H1 (cell line): ENCODE results near the gene INF2. TPM values are rescaled to one million over a fixed set of nuclear protein-coding genes. Genes with fewer than 3 reads are reported as not detected.

Experiments
- CTCF ChIA-PET: fragments of 300-600 bp; sonication (Branson Sonifier 250); formaldehyde crosslinking; loops from one replicate; lab custom pipeline; 2021; ENCODE audit not compliant: partially characterized antibody; lab: Charles Lee
- POLR2A ChIA-PET: fragments of 300-600 bp; sonication (Branson Sonifier 250); formaldehyde crosslinking; loops from one replicate; lab custom pipeline; 2021; ENCODE audit warnings: inconsistent platforms; ENCODE audit not compliant: partially characterized antibody; lab: Charles Lee
- DNase-seq, 2 experiments: peaks; one replicate each; pipeline versions ENCODE4 v3.0.0 to v3.0.0-alpha.2; 2010 to 2022; ENCODE audit warnings: low spot score in 2 of 2, low read depth in 1 of 2, mixed read lengths in 1 of 2
- FAIRE-seq: peaks from 2 replicates; lab custom pipeline; 2011; peaks lifted over from hg19 to GRCh38; lab: Jason Lieb, UNC
- H2AFZ ChIP-seq: 2 replicates; pipeline ENCODE4 v1.8.1; 2012; ENCODE audit warnings: low read length, inconsistent platforms
- H2AK5ac ChIP-seq: 2 replicates; pipeline ENCODE4 v1.6.1; 2013; ENCODE audit warnings: low read depth, low read length
- H2BK120ac ChIP-seq: replicated peaks from 2 replicates; pipeline ENCODE3; 2013; ENCODE audit warnings: low read depth, low read length, inconsistent platforms
- H2BK12ac ChIP-seq: 2 replicates; pipeline ENCODE4 v1.6.1; 2013; ENCODE audit warnings: low read depth, low read length
- H2BK15ac ChIP-seq: 2 replicates; pipeline ENCODE4 v1.6.1; 2013; ENCODE audit warnings: low read length
- H2BK20ac ChIP-seq: 2 replicates; pipeline ENCODE4 v1.6.1; 2013; ENCODE audit warnings: low read length
- H2BK5ac ChIP-seq: 2 replicates; pipeline ENCODE4 v1.6.1; 2013; ENCODE audit warnings: low read depth, low read length
- H3K14ac ChIP-seq: 2 replicates; pipeline ENCODE4 v1.6.1; 2013; ENCODE audit warnings: inconsistent platforms; ENCODE audit not compliant: insufficient read length
- H3K18ac ChIP-seq: 2 replicates; pipeline ENCODE4 v1.6.1; 2013; ENCODE audit warnings: low read length; ENCODE audit errors: extremely low read depth
- H3K23ac ChIP-seq: 2 replicates; pipeline ENCODE4 v1.6.1; 2013; ENCODE audit warnings: inconsistent platforms; ENCODE audit not compliant: insufficient read length
- H3K23me2 ChIP-seq: 2 replicates; pipeline ENCODE4 v1.6.1; 2013; ENCODE audit warnings: low read depth, low read length
- H3K27ac ChIP-seq: 2 replicates; pipeline ENCODE4 v1.6.1; 2011; ENCODE audit warnings: low read depth, low read length, inconsistent platforms
- H3K27me3 ChIP-seq, 4 experiments: replicated peaks in 1 of 4; 1 replicate in 1 of 4; 2 replicates in 3 of 4; pipeline versions ENCODE4 v1.6.1 to v1.8.1; 2011 to 2013; ENCODE audit warnings: low read length in 3 of 4, mild to moderate bottlenecking in 3 of 4, inconsistent platforms in 2 of 4, mixed read lengths in 2 of 4, moderate library complexity in 1 of 4; ENCODE audit not compliant: control insufficient read depth in 3 of 4, insufficient read depth in 3 of 4; ENCODE audit errors: extremely low read depth in 1 of 4
- H3K36me3 ChIP-seq, 4 experiments: 2 replicates each; pipeline versions ENCODE4 v1.6.1 to v1.8.1; 2011 to 2013; ENCODE audit warnings: mild to moderate bottlenecking in 4 of 4, low read length in 3 of 4, moderate library complexity in 2 of 4, control low read depth in 1 of 4, inconsistent platforms in 1 of 4; ENCODE audit not compliant: insufficient read depth in 4 of 4, control insufficient read depth in 2 of 4
- H3K4ac ChIP-seq: replicated peaks from 2 replicates; pipeline ENCODE3; 2013; ENCODE audit warnings: low read length, low read depth, mixed read lengths, inconsistent platforms; ENCODE audit not compliant: insufficient read length
- H3K4me1 ChIP-seq, 4 experiments: replicated peaks in 1 of 4; 1 replicate in 1 of 4; 2 replicates in 3 of 4; pipeline versions ENCODE4 v1.6.1 to v1.8.1; 2011 to 2013; ENCODE audit warnings: low read length in 3 of 4, inconsistent platforms in 2 of 4, mixed read lengths in 1 of 4; ENCODE audit not compliant: insufficient read depth in 4 of 4, control insufficient read depth in 3 of 4
- H3K4me2 ChIP-seq, 2 experiments: 2 replicates each; pipeline versions ENCODE4 v1.6.1 to v1.8.1; 2011 to 2013; ENCODE audit warnings: low read depth in 2 of 2, low read length in 2 of 2, control low read depth in 1 of 2, inconsistent platforms in 1 of 2, mild to moderate bottlenecking in 1 of 2; ENCODE audit not compliant: insufficient read depth in 1 of 2
- H3K4me3 ChIP-seq, 4 experiments: fragments of 200-600, 300-600 bp in 1 of 4; sonication (generic), shearing (Covaris generic), sonication (Bioruptor Twin) in 1 of 4; 2 replicates each; pipeline versions ENCODE4 v1.5.1 to v1.8.1; 2011 to 2016; ENCODE audit warnings: low read length in 4 of 4, low read depth in 3 of 4, control low read depth in 2 of 4, inconsistent platforms in 2 of 4, mild to moderate bottlenecking in 2 of 4, mixed read lengths in 1 of 4, moderate library complexity in 1 of 4; ENCODE audit not compliant: insufficient read depth in 2 of 4; ENCODE audit errors: extremely low read depth in 1 of 4
- H3K56ac ChIP-seq: replicated peaks from 2 replicates; pipeline ENCODE3; 2013; ENCODE audit warnings: low read depth, mild to moderate bottlenecking, mixed read lengths, low read length, inconsistent platforms; ENCODE audit not compliant: insufficient read length
- H3K79me1 ChIP-seq: 2 replicates; pipeline ENCODE4 v1.6.1; 2013; ENCODE audit warnings: low read depth, low read length, control low read depth
- H3K79me2 ChIP-seq, 2 experiments: 2 replicates each; pipeline versions ENCODE4 v1.6.1 to v1.8.1; 2012 to 2013; ENCODE audit warnings: low read length in 2 of 2, mild to moderate bottlenecking in 2 of 2, inconsistent platforms in 1 of 2; ENCODE audit not compliant: insufficient read depth in 2 of 2, control insufficient read depth in 1 of 2
- H3K9ac ChIP-seq, 4 experiments: replicated peaks in 1 of 4; 1 replicate in 1 of 4; 2 replicates in 3 of 4; pipeline versions ENCODE4 v1.6.1 to v1.8.1; 2011 to 2013; ENCODE audit warnings: low read depth in 3 of 4, low read length in 3 of 4, control low read depth in 2 of 4, mild to moderate bottlenecking in 2 of 4, moderate library complexity in 2 of 4, inconsistent platforms in 1 of 4; ENCODE audit errors: extremely low read depth in 1 of 4
- H3K9me3 ChIP-seq, 2 experiments: 2 replicates each; pipeline versions ENCODE4 v1.6.1 to v1.8.1; 2012 to 2013; ENCODE audit warnings: mild to moderate bottlenecking in 2 of 2, moderate library complexity in 2 of 2, control low read depth in 1 of 2, inconsistent platforms in 1 of 2, low read depth in 1 of 2, low read length in 1 of 2, mixed read lengths in 1 of 2; ENCODE audit not compliant: insufficient read depth in 2 of 2
- H4K20me1 ChIP-seq, 2 experiments: replicated peaks in 1 of 2; 2 replicates each; pipeline versions ENCODE3 to v1.8.1; 2011 to 2013; ENCODE audit warnings: inconsistent platforms in 2 of 2, low read length in 2 of 2, mild to moderate bottlenecking in 1 of 2; ENCODE audit not compliant: insufficient read depth in 2 of 2, control insufficient read depth in 1 of 2
- H4K5ac ChIP-seq: 2 replicates; pipeline ENCODE4 v1.6.1; 2013; ENCODE audit warnings: low read length, low read depth, mixed read lengths, inconsistent platforms; ENCODE audit not compliant: insufficient read length
- H4K8ac ChIP-seq: 2 replicates; pipeline ENCODE4 v1.8.0; 2013; ENCODE audit warnings: mild to moderate bottlenecking, moderate library complexity, low read length, inconsistent platforms; ENCODE audit not compliant: insufficient read depth; ENCODE audit errors: extremely low read depth
- H4K91ac ChIP-seq: replicated peaks from 2 replicates; pipeline ENCODE3; 2013; ENCODE audit warnings: low read length, mixed read lengths, inconsistent platforms; ENCODE audit not compliant: insufficient read length
- CHD1 ChIP-seq: IDR thresholded peaks from 2 replicates; pipeline ENCODE4 v1.6.1; 2012; ENCODE audit warnings: low read depth, low read length, improper control_type of control experiment
- CTCF ChIP-seq, 3 experiments: IDR thresholded peaks; 1 replicate in 2 of 3; 2 replicates in 1 of 3; pipeline versions ENCODE4 v1.5.1 to v1.6.1; 2011; ENCODE audit warnings: low read length in 3 of 3, mild to moderate bottlenecking in 3 of 3, inconsistent platforms in 2 of 3, low read depth in 1 of 3, moderate library complexity in 1 of 3; ENCODE audit not compliant: insufficient read depth in 1 of 3; ENCODE audit errors: control extremely low read depth in 1 of 3
- EZH2 ChIP-seq: fragments of 200-600 bp; sonication (generic); IDR thresholded peaks from 2 replicates; pipeline ENCODE4 v1.7.1; 2012; ENCODE audit warnings: low read depth, mild to moderate bottlenecking, moderate library complexity, low read length, inconsistent platforms; ENCODE audit not compliant: severe bottlenecking
- GABPA ChIP-seq: IDR thresholded peaks from 2 replicates; pipeline ENCODE4 v1.6.1; 2011; ENCODE audit warnings: mild to moderate bottlenecking, low read length, moderate library complexity, borderline replicate concordance; ENCODE audit not compliant: insufficient read depth
- HDAC6 ChIP-seq: IDR thresholded peaks from one replicate; pipeline ENCODE4 v1.7.1; 2012; ENCODE audit warnings: low read depth, mild to moderate bottlenecking, inconsistent platforms, low read length, moderate library complexity
- JUN ChIP-seq: IDR thresholded peaks from 2 replicates; pipeline ENCODE4 v1.6.1; 2011; ENCODE audit warnings: low read depth, mild to moderate bottlenecking, improper control_type of control experiment, low read length
- POU5F1 ChIP-seq: IDR thresholded peaks from 2 replicates; pipeline ENCODE4 v1.6.1; 2011; ENCODE audit warnings: low read depth, mild to moderate bottlenecking, low read length, moderate library complexity
- RBBP5 ChIP-seq: IDR thresholded peaks from 2 replicates; pipeline ENCODE4 v1.7.1; 2012; ENCODE audit warnings: low read depth, mild to moderate bottlenecking, inconsistent platforms, low read length, moderate library complexity, borderline replicate concordance
- TCF12 ChIP-seq: IDR thresholded peaks from 2 replicates; pipeline ENCODE4 v1.6.1; 2011; ENCODE audit warnings: low read depth, mild to moderate bottlenecking, low read length
- WGBS, 2 experiments: shearing (Covaris generic) in 1 of 2; methylation state at CpG; one replicate each; pipeline versions ENCODE4 v1.1.6 to v1.1.7; 2013 to 2015; ENCODE audit warnings: low lambda C conversion rate in 2 of 2, mixed read lengths in 2 of 2, inconsistent platforms in 1 of 2, low coverage in 1 of 2, missing lambda C conversion rate in 1 of 2; ENCODE audit not compliant: insufficient replicate concordance in 2 of 2, insufficient coverage in 1 of 2, insufficient read length in 1 of 2; ENCODE audit errors: extremely low coverage in 1 of 2, missing lambda C conversion rate in 1 of 2; 5-methylcytosine and 5-hydroxymethylcytosine counted together
- polyA plus RNA-seq, 7 experiments: library from polyadenylated mRNA; depleted of rRNA in 3 of 7; stranded (reverse) in 5 of 7; unstranded in 2 of 7; fragments of >200 nt in 5 of 7; fragments of 200-250 nt in 2 of 7; gene quantifications; 1 replicate in 5 of 7; 2 replicates in 1 of 7; 4 replicates in 1 of 7; pipeline versions ENCODE4 v1.2.1 to v1.2.3, GENCODE V29; 2011 to 2013; ENCODE audit warnings: missing spikeins in 2 of 7, mixed read lengths in 2 of 7
- total RNA-seq: library from RNA; stranded (reverse); fragmentation: NEBNext Ultra II Directional; extraction: Animal tissue kit (Norgen Biotek cat#: 25700); gene quantifications from 2 replicates; pipeline ENCODE4 v1.2.1, GENCODE V29; 2021

The INF2 gene
- total and polyA plus RNA-seq, 2 of the 8 experiments (the other 6 are each of a cell fraction or from before 2014, with no cell fraction given), result 29.1 to 59.5 TPM

GRCh38 chr14:104749111-104749649 is 59.8 kb downstream of the INF2 start:
- Histone ChIP-seq H3K4me2 (0 out of 4 replicates have a peak overlapping the region, but pooled peaks of 1 of the 2 experiments have one; percentile 5), H3K79me2 (peaks cover 0 to 9% of the 10 kb centered on the region in 2 experiments; a peak in 2 of 4 replicates), H3K79me1 (peaks cover 7% of the 10 kb centered on the region; the same call in 1 of the 2 replicates), H2AFZ (no peak overlapping the region), H3K4me3 (no peak overlapping the region), H3K23me2 (peaks cover 5% of the 10 kb centered on the region; the same call in 1 of the 2 replicates), H3K4ac (no peak overlapping the region), H3K14ac (no peak overlapping the region), H3K9ac (no peak overlapping the region), H3K23ac (no peak overlapping the region), H4K8ac (no peak overlapping the region), H4K91ac (no peak overlapping the region), H3K27me3 (no peaks in the 10 kb centered on the region; a peak in 1 of 7 replicates), H4K5ac (no peak overlapping the region), H2AK5ac (no peak overlapping the region), H3K18ac (no peak overlapping the region), H4K20me1 (peaks cover 5 to 8% of the 10 kb centered on the region in 2 experiments), H2BK20ac (no peak overlapping the region), H3K27ac (no peak overlapping the region), H3K56ac (no peak overlapping the region), H2BK5ac (no peak overlapping the region), H2BK15ac (0 out of 2 replicates have a peak overlapping the region, but pooled peaks have one; percentile 29), H3K4me1 (peaks cover 0 to 9% (median 5%) of the 10 kb centered on the region in 4 experiments; a peak in 6 of 7 replicates), H3K9me3 (peaks cover 10 to 25% of the 10 kb centered on the region in 2 experiments), H2BK12ac (no peak overlapping the region), H3K36me3 (peaks cover 0 to 8% (median 0%) of the 10 kb centered on the region in 4 experiments; a peak in 1 of 8 replicates), H2BK120ac (no peak overlapping the region)
- ChIA-PET POLR2A (interaction anchor here (0.8 kb wide), 1 partner anchor 17 kb away, joined by 3 read pairs; no protein-coding TSS in a partner anchor), CTCF (interaction anchor here (1.2 to 3.5 kb wide), 5 partner anchors 12 to 77 kb away, joined by 4 to 11 read pairs (median 6); no protein-coding TSS in a partner anchor)
- WGBS, 2 experiments, result 69% methylated on average over 9 of the region's 11 CpGs; no CpG with 5 or more reads in 1 of the 2 experiments
- no peak for FAIRE-seq
- DNase-seq, result no peak
- TF ChIP-seq TCF12 (no peak), HDAC6 (no peak), EZH2 (no peak), RBBP5 (no peak), GABPA (no peak), JUN (no peak), CHD1 (no peak), POU5F1 (no peak), CTCF (IDR thresholded peaks at IDR 0.05; ENCODE audit: control extremely low read depth in 1 of 3, insufficient read depth in 1 of 3, low read depth in 1 of 3, low read length in 3 of 3) (no peak)
